NCI-H446 (cell line): ENCODE data around the gene AGAP3.
A peak's percentile ranks its signal among the peaks of the same experiment; 100 is the strongest.

Experiments
- DNase-seq, 2 experiments: peaks; one replicate each; lab custom pipeline; 2025; lab: John Stamatoyannopoulos, UW

Gene AGAP3

DNA sequence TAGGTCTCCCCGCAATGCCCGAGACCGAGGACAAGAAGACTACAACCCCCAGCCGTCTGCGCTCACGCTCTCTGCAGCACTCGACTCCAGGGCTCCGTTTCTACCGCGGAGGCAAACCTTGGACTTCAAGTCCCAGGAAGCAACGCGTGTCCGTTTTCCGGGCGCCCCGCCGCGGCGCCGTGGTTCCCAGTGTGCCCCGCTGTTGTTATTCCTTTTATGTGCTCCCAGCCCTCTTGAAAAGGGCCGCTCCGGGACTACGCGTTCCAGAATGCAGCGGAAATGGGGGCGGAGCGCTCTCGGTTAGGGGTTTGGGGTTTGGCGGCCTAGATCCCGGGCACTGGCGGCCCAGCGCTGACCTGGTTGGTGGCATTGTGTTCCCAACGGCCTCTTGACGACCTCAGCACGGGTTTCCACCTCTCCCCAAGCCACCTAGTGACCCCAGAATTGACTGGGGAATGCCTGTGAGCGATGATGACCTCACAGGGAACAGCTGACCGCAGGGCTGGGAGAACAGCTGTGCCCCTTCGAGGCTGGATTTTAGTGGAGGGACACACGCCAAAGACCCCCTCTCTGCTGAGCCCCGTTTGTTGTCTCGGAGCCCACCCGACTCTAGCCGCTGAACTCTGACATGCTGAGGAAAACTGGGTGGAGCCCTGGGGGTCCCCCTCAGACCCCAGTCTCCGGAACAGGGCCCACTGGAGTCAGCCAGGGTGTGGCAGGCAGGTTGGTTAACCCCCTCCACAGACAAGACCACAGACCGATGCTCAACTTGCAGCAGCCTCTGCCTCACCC is 28.1 kb upstream of the AGAP3 start:
- peak; percentile 99 for DNase-seq

DNA sequence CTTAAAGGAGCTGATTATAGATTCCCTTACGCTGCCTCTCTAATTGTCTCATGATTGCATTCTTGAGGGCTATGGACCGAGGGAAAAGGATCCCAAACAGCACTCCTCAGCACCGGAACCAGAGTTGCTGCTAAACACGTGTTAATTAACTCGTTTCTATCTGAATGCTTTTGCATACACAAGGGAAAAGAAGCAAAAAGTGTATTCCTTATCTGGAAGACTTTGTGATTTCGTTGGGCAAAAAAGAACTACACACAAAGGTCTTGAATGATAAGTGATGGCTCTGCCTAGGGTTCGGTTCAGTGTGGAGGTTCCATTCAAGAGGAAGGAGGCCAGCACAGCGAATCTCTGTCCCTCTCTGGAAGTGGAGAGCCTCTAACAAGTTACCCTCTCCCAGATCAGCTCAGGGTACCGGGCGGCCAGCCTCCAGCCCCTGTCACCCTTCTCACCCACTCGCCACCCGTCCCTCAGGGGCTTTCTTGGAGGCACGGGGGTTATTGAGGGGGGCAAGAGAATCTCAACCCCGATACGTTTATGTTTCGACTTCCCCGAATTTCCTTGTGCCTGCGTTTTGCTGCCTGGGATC is 27.4 kb upstream of the AGAP3 start:
- no peak for DNase-seq

DNA sequence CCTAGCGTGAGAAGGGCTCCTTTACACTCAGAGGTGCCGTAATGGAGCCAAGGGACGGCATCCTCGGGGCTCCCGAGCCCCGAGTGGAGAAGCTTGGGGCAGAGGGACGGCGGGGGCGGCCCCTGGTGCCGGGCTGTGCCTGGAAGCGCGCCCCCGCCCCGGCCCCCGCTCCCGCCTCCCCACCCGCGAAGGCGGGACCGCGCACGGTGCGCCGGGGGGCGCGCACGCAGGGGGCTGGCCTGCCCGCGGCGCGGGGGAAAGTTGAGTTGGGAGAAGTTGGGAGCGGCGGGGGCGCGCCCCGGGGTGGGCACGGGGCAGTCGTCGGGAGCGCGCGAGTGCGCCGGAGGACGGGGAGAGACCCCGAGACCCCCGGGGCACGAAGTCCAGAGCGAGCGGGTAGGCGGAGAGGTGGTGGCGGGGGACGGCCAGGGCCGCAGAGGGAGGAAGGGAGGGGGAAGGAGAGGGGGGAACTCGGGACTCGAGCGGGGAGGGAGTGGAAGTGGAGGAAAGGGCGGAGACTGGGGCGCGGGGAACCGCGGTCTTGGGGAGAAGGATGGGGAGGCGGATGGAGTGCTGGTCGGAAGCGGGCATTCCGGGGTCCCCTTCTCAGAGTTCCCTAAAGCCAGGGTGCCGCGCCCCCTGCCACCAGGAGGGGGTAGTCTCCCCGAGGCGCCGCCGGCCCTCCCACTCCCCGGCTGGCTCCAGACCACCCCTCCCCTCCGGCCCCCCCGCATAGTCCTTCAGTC is 26.7 kb upstream of the AGAP3 start, which contains the start of gene SLC4A2:
TSS of gene SLC4A2 (plus strand) at position 223 of the 746 bp plus-strand sequence. CDS start 2,399 bp downstream, outside the sequence.
- peak; percentile 42 to 77 for DNase-seq

DNA sequence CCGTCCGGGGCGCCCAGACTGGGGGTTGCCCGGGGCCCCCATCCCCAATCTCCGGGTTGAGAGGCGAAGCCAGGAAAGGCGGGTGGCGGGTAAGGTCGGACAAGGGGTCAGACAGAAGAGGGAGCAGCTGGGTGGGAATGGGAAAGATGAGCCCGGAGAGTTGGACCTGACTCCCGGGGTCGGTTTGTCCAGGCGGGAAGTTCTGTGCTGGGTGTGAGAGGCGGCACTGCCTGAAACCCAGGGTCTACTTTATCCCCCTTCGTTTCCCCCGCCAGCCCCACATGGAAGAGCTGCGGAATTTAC is 26.2 kb upstream of the AGAP3 start:
- no peak for DNase-seq

DNA sequence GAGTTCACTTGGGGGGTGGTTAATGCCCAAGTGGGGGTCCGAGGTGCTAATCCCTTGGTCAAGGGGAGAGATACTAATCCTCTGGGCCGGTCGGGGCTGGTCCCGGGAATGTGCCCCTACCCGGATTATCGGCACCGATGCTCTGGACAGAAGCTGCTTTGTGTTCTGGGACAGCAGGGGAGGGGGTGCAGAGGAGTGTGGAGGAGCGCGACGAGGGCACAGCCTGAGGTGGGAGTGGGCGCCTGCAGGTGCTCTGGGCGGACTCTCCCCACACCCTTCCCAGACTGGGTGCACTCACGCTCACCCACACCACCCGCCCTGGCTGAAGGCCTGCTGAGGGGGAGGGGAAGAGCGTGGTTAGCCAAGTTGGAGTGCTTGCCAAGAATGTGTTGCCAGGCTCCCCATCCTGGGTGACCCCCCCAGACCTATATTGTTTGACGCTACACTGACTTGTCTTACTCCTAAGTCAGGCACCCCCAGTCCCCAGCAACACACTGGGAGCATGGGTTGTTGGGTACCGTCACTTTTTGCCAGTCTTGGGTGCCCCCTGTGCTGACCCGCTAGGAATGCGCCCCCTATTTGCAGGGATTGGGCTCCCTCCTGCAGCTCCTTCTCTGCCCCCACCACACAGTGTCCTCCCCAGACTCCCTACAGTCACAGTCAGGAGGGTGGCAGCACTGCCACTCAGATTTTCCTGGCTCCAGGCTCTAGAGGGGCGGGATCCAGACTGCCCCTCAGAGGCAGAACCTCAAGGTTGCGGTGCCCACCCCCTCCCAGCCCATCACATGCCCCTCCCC is 25.7 kb upstream of the AGAP3 start:
- peak in 1 of 2 experiments; percentile 17 for DNase-seq

DNA sequence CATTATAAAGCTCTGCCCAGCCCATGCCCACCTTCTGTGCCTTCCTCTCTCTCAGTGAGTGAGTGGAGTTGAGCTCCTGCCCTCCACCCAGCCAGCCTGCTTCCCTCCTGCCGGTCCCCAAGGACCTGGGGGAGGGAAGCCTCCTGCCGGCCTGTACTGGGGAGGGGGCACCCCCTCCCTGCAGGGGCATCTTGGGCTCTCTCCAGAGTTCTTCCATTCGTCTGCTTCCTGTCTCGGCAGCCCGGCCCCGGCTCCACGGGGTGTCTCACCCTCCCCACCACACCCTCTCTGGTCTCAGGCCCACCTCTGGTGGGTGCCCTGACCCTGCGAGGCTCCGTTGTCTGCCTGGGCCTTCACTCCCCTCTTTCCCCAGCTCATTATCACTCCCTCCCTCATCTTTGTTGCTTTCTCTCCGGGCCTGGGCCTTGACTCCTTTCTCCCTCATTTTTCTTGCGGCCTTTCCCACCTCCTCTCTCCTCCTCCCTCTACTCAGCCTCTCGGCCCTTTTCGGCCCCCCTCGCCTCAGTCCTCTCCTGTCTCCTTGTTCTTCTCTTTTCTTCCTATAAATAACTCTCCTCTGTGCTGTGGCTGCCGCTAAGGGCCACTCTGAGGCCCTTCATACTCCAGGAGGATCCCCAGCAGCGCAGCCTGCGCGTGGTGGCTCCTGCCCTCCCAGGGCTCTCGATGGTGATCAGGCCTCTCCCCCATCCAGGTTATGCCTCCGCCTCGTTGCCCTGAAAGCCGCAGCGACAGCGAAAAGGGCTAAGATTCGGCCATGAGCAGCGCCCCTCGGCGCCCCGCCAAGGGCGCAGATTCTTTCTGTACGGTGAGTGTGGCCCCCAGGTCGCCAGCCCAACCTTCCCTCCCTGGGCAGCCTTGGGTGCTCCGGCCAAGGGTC is 24.8 kb upstream of the AGAP3 start:
- no peak for DNase-seq

DNA sequence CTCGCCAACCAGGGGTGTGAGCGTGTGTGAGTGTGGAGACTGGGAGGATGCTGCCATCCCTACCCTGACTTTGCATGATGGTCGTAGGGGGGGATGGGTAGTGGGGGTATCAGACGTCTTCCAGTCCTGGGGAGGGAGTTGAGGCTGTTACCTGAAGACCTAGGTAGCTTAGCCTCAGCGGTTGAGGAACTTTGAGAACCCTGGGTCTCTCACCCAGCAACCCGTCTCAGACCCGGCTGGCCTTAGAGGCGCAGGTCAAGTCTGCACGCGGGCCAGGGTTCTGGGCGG is 24.2 kb upstream of the AGAP3 start:
- DNase-seq = no peak

DNA sequence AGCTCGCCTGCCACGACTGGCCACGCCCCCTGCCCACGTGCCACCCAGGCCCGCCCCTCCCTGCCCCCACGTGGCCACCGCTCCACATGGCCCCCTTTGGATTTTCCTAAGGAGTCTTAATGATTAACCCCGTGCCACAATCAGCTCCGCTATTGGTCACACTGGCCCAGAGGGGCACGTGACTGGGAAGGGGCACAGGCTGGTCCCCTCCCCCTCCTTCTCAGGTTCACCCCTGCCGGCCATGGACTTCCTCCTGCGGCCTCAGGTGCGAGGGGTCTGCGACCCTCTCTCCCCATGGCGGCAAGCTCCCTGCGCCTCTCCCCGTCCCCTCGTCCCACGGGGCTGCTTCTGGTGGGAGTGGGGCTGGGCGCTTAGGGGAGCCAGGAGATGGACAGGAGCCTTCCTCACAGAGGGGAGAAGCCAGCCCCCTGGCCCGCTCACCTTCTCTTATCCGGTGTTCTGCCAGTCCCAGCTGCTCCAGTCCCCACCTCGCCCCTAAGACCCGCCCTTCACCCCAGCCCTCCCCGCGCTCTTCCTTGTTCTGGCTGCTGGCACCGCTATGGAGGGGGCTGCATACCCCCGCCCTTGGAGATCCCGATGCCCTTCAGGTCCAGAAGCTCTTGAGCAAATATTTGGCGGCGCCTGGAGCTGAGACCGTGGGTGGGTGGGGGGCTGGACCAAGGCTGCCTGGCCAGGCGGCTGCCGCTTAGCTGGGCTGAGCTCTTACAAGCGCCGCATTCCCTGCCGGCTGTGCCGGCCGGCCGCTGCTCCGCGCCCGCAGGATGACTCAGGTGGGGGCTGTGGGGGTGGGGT is 23.7 kb upstream of the AGAP3 start:
- no peak for DNase-seq

DNA sequence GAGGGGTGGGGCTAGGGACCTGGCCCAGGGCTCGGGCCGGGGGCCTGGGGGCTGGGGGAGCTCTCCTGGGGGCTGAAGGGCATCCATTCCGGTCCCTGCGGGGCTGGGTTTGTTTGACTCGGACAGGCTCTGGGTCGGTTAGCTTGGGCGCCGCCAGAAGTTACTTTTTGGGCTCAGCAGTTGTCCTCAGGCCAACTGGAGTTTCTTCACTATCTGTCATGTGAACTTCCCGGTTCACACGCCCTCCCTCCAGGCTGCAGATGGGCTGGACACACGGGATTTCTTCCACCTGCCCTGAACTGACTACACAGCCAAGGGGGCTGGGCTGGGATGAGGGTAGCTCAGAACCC is 23.1 kb upstream of the AGAP3 start:
- DNase-seq = no peak

DNA sequence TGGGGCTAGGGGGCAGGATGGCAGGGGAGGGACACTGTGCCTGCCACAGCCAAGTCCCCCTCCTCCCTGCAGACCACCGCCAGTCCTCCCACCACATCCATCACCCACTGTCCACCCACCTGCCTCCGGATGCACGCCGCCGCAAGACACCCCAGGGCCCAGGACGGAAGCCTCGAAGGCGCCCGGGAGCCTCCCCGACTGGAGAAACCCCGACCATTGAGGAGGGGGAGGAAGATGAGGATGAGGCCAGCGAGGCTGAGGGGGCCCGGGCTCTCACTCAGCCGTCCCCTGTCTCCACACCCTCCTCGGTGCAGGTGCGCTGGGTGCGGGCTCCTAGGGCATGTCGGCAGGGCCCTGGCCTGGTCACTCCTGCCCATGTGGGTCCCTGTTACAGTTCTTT is 21.8 kb upstream of the AGAP3 start:
- no peak for DNase-seq

DNA sequence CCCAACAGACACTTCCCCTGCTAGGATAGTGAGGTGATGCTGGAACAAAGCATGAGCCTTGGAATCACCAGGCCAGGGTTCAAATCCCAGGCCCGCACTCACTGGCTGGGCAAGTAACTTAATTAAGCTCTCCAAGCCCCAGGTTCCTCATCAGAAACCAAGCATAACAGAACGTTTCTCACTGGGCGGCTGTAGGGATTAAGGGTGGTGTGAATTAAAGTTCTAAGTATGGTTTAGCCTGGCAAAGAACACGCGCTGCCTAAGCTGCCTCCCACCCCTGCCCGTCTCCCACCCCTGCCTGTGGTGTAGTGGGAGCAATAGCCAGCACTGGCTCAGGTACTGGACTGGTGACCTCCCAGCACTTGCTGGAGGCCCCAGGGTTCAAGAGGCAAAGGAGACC is 21.3 kb upstream of the AGAP3 start:
- no peak for DNase-seq

DNA sequence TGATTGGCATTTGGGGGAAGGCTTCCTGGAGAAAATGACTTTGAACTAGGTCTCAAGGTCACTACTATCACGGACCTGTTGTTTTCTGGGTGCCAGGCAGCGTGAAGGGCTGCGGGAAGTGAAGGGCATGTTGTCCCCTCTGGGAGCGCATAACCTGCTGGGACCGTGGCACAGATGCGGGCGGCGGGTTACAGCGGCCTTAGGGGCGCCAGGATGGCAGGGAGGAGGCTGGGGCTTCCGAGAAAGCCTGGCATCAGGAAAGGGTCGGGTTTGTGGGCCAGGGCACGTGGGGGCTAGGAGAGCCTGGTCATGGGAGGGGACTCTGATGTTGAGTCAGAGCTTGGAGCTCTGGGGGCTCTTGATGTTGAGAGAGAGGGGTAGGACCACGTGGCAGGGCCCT is 20.8 kb upstream of the AGAP3 start:
- no peak for DNase-seq

DNA sequence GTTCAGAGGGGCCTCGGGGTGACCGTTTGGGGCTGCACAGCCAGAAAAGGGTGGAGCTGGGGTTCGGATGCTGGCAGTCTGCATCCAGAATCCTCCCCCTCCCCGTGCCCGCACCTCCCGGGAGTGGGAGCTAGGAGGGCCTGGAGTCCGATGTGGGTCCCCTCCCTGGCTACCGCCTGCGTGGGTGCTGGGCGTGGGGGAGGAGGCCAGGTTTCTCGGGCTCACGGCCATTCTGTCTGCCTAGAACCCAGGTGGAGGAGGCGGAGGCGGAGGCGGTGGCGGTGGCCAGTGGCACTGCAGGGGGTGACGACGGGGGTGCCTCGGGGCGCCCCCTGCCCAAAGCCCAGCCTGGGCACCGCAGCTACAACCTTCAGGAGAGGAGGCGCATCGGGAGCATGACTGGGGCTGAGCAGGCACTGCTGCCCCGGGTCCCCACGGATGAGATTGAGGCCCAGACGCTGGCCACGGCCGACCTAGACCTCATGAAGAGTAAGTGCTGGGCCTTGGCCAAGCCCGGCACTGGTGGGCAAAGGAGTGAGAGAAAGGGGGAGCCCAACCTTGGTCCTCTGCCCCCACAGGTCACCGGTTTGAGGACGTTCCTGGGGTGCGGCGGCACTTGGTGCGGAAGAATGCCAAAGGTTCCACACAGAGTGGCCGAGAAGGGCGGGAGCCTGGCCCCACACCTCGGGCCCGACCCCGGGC is 19.9 kb upstream of the AGAP3 start:
- DNase-seq = no peak

DNA sequence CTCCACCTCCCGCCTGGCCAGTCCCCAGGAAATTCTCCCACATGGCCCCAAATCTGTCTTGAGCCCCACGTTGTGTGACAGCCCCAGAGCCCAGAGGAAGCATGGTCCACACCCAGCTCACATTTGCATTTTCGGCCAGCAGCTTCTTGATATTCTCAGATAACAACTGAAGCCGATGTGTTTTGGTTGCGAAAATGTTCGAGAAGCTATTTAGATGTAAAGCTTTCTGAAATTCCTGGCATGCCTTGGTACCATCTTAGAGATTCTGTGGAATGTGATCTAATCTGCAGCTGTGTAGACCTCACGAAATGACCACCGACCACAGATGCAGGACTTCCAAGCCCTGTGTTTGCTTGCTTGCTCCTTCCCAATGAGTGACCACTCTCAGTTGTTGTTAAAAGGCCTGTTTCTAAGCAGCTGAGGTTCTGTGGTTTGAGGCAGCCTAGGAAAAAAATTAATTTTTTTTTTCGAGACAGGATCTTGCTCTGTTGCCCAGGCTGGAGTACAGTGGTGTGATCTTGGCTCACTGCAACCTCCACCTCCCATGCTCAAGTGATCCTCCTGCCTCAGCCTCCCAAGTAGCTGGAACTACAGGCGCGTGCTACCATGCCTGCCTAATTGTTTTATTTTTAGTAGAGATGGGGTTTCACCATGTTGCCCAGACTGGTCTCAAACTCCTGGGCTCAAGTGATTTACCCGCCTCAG is 18.1 kb upstream of the AGAP3 start:
- DNase-seq = no peak

DNA sequence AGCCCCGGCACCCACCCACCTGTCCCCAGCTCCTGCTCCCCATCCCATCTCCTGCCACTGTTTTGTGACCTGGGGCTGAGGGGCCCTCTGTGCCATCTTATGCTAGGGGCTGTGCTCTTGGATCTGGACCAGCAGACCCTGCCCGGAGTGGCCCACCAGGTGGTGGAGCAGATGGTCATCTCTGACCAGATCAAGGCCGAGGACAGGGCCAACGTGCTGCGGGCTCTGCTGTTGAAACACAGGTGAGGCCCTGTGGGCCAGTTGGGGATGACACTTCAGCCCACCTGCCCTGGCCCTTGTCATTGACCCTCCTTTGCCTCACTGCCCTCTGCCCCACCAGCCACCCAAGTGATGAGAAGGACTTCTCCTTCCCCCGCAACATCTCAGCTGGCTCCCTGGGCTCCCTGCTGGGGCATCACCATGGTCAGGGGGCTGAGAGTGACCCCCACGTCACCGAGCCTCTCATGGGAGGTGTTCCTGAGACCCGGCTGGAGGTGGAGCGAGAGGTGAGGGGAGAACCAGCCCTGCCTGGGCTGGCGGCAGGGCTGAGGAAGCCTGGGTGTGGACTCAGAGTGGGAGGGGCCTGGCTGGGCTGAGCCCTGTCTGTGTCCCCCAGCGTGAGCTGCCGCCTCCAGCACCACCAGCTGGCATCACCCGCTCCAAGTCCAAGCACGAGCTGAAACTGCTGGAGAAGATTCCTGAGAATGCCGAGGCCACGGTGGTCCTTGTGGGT is 16.3 kb upstream of the AGAP3 start:
- DNase-seq = no peak

DNA sequence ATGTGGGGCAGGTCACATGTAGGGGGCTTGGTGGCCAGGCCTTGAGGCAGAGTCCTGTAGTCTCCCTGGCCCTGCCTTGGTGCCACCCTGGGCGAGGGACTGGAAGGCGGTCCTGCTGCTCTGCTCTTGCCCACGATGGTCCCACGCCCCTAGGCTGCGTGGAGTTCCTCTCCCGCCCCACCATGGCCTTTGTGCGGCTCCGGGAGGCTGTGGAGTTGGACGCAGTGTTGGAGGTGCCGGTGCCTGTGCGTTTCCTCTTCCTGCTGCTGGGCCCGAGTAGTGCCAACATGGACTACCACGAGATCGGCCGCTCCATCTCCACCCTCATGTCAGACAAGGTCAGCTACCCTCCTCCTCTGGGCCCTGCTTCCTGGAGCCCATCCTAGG is 15.7 kb upstream of the AGAP3 start:
- DNase-seq = no peak

DNA sequence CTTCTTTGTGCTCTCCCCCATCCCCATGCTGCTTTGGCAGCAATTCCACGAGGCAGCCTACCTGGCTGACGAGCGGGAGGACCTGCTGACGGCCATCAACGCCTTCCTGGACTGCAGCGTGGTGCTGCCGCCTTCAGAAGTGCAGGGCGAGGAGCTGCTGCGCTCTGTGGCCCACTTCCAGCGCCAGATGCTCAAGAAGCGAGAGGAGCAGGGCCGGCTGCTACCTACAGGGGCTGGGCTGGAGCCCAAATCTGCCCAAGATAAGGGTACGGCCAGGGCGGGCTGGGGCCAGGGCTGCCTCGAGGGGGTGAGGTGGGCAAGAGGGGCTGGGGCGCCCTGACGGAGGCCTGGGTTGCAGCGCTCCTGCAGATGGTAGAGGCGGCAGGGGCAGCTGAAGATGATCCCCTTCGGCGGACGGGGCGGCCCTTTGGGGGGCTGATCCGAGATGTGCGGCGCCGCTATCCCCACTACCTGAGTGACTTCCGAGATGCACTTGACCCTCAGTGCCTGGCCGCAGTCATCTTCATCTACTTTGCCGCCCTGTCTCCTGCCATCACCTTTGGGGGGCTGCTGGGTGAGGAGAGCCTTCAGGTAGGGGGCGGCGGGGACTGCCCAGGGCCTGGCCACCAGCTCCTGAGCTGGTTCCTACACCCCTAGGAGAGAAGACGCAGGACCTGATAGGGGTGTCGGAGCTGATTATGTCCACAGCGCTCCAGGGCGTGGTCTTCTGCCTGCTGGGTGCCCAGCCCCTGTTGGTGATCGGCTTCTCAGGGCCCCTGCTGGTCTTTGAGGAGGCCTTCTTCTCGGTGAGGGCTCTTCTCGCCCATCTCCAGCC is 15.0 kb upstream of the AGAP3 start:
- no peak for DNase-seq

DNA sequence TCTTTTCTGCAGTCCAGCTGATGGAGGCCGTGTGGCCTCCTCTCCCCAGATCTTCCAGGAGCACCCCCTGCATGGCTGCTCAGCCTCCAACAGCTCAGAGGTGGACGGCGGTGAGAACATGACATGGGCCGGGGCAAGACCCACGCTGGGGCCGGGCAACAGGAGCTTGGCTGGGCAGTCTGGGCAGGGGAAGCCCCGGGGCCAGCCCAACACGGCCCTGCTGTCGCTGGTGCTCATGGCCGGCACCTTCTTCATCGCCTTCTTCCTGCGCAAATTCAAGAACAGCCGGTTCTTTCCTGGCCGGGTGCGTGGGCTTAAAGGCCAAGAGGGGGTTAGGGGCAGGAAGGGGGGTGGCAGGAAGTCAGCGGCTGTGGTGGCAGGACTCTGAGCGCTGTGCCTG is 12.3 kb upstream of the AGAP3 start:
- no peak for DNase-seq
